ENCODE results near the gene CTAG1B.

DNA sequence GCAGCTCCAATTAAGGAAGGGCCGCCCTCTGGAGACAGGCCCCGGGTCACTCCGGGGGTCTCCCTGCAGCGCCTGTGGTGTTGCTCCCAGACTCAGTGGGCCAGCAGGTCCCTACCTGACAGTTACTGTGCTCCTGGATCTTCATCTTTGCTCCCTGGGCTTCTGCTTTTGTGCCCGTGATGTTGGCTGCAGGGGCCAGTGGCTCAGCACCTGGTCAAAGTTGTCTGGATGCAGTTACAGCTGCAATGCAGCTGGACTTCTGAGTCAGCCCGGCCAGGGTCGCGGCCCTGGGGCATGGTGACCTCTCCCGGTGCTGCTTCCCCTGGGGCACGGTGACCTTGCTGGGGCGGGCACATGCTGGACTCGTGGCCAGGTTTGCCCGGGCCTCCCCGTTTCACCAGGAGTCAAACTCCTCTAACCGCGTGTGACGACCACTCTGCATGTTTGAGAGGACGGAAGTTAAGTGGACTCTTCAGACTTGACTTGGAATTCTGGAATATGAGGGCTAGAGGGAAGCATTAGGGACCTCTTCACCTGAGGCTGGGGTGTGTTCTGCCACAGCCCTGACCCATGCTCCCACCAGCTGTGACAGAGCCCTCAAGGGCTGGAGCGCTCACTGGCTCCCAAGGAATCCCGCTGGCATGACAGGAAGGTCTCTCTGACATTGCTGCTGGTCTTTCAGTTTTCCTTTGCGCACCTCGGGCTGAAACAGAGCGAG, 30.6 kb upstream of the CTAG1B start:
- TF ChIP-seq, protein P1, sequence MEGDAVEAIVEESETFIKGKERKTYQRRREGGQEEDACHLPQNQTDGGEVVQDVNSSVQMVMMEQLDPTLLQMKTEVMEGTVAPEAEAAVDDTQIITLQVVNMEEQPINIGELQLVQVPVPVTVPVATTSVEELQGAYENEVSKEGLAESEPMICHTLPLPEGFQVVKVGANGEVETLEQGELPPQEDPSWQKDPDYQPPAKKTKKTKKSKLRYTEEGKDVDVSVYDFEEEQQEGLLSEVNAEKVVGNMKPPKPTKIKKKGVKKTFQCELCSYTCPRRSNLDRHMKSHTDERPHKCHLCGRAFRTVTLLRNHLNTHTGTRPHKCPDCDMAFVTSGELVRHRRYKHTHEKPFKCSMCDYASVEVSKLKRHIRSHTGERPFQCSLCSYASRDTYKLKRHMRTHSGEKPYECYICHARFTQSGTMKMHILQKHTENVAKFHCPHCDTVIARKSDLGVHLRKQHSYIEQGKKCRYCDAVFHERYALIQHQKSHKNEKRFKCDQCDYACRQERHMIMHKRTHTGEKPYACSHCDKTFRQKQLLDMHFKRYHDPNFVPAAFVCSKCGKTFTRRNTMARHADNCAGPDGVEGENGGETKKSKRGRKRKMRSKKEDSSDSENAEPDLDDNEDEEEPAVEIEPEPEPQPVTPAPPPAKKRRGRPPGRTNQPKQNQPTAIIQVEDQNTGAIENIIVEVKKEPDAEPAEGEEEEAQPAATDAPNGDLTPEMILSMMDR (IDR thresholded peaks at IDR 0.05), result no peak
- TF ChIP-seq ZFX (IDR thresholded peaks at IDR 0.05; ENCODE audit: borderline replicate concordance), result no peak

Data from 22Rv1 (cell line).